Panc1 (cell line): ENCODE measurements around the gene SYNE1. TPM values are rescaled to one million over a fixed set of nuclear protein-coding genes. Genes with fewer than 3 reads are reported as not detected.

ENCODE experiments used
- ATAC-seq: fragments of 200-7000 bp; cut with Tn5 transposase; 2 replicates; pipeline ENCODE4 v1.9.1; 2020; ENCODE audit warnings: mild to moderate bottlenecking, moderate library complexity
- BruUV-seq: library from RNA; stranded (reverse); fragments of 400-500 nt; replicated peaks from 2 replicates; lab custom pipeline; 2021; lab: Mats Ljungman, UMichigan
- CTCF ChIA-PET: fragments of 300-600 bp; sonication (Branson Sonifier 250); formaldehyde crosslinking; loops from one replicate; lab custom pipeline; 2022; ENCODE audit warnings: antibody characterized with exemption; lab: Charles Lee
- POLR2A ChIA-PET: fragments of 300-600 bp; sonication (Branson Sonifier 250); formaldehyde crosslinking; loops from one replicate; lab custom pipeline; 2022; ENCODE audit warnings: antibody characterized with exemption; lab: Charles Lee
- DNase-seq: peaks from one replicate; pipeline ENCODE4 v3.0.0-alpha.2; 2010; ENCODE audit warnings: low read depth, low spot score
- H3K27ac ChIP-seq: 2 replicates; pipeline ENCODE4 v1.5.1; 2011; ENCODE audit warnings: mild to moderate bottlenecking, low read length, inconsistent platforms
- H3K27me3 ChIP-seq: fragments of 200-500 bp; sonication (Bioruptor generic); 2 replicates; pipeline ENCODE4 v1.6.0; 2014; ENCODE audit warnings: low read length, inconsistent platforms; ENCODE audit not compliant: control insufficient read depth, insufficient read depth
- H3K36me3 ChIP-seq: fragments of 200-500 bp; sonication (Bioruptor generic); 2 replicates; pipeline ENCODE4 v1.5.1; 2014; ENCODE audit warnings: inconsistent platforms, mild to moderate bottlenecking, low read length, moderate library complexity; ENCODE audit not compliant: control insufficient read depth, insufficient read depth
- H3K4me1 ChIP-seq: 2 replicates; pipeline ENCODE4 v1.5.1; 2011; ENCODE audit warnings: inconsistent platforms, mild to moderate bottlenecking, low read length, moderate library complexity; ENCODE audit not compliant: control insufficient read depth, insufficient read depth
- H3K4me3 ChIP-seq, 2 experiments: 2 replicates each; pipeline ENCODE4 v1.5.1; 2011 to 2012; ENCODE audit warnings: low read depth in 2 of 2, low read length in 2 of 2, mild to moderate bottlenecking in 2 of 2, inconsistent platforms in 1 of 2, moderate library complexity in 1 of 2
- H3K9me3 ChIP-seq: fragments of 200-500 bp; sonication (Bioruptor generic); 2 replicates; pipeline ENCODE4 v1.5.1; 2014; ENCODE audit warnings: low read depth, mild to moderate bottlenecking, inconsistent platforms, low read length, moderate library complexity; ENCODE audit not compliant: control insufficient read depth, insufficient read depth
- POLR2AphosphoS5 ChIP-seq: IDR thresholded peaks from 2 replicates; pipeline ENCODE4 v1.6.1; 2012; ENCODE audit warnings: mild to moderate bottlenecking, low read depth, low read length, moderate library complexity
- SIN3A ChIP-seq: IDR thresholded peaks from 2 replicates; pipeline ENCODE4 v1.6.1; 2012; ENCODE audit warnings: low read depth, mild to moderate bottlenecking, low read length, moderate library complexity, borderline replicate concordance; ENCODE audit not compliant: insufficient read depth
- TCF7L2 ChIP-seq: IDR thresholded peaks from 2 replicates; pipeline ENCODE4 v1.6.1; 2011; ENCODE audit warnings: mild to moderate bottlenecking, low read depth, low read length, inconsistent platforms
- in situ Hi-C: cut with HindIII; loops from 2 replicates; pipeline ENCODE4 v1.10.0; 2016; ENCODE audit warnings: low sequenced_read_pairs, low pct_unique_long_range_greater_than_20kb
- intact Hi-C: fragments of 100-400 bp; cut with micrococcal nuclease; formaldehyde crosslinking; loops from one replicate; pipeline ENCODE4 v1.10.0; 2022; ENCODE audit not compliant: unreplicated experiment
- total RNA-seq: library from RNA; stranded (reverse); gene quantifications from one replicate; pipeline ENCODE4 v1.2.1, GENCODE V29; 2021; ENCODE audit not compliant: unreplicated experiment
- TF ChIP-seq, protein P1 (sequence below), 2 experiments: IDR thresholded peaks; 2 replicates each; pipeline ENCODE4 v1.6.1; 2011 to 2012; ENCODE audit warnings: low read depth in 2 of 2, control low read depth in 1 of 2, low read length in 1 of 2, mild to moderate bottlenecking in 1 of 2, moderate library complexity in 1 of 2; ENCODE audit not compliant: insufficient read depth in 1 of 2
- TF ChIP-seq, protein P2 (sequence below): fragments of 450-650 bp; IDR thresholded peaks from 2 replicates; pipeline ENCODE4 v1.5.1; 2017; ENCODE audit warnings: mild to moderate bottlenecking

SYNE1 gene
- total RNA-seq, 1 experiment from 2014 or later, result 3.2 TPM

DNA sequence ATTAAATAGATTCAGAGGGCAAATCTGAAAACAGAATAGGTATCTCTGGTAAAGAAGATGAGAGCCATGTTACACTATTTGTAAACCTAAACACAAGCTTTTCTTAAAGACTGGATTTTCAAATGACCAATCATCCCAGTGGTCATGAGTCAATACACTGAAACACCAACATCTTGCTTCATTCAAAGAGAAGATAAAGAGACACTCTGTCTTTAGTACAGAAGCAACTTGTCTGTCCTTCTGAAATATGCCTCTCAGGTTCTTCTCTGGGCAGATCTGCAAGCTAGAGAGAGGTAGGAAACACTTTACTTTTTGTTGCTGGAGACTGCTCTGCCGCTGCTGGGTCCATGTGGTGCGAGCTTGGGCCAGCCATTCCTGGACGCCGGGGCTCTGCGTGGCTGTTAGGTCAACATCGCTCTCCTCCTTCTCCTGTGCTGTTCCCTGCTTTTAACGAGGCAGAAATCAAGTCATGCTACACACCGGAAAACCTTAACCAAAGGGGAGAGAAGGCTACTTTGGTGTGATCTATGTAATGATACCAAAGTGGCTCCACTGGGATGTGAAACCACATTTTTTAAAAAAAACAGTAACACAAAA, 368.2 kb downstream of the SYNE1 start:
- no peak for TF ChIP-seq POLR2AphosphoS5
- TF ChIP-seq, protein P1, sequence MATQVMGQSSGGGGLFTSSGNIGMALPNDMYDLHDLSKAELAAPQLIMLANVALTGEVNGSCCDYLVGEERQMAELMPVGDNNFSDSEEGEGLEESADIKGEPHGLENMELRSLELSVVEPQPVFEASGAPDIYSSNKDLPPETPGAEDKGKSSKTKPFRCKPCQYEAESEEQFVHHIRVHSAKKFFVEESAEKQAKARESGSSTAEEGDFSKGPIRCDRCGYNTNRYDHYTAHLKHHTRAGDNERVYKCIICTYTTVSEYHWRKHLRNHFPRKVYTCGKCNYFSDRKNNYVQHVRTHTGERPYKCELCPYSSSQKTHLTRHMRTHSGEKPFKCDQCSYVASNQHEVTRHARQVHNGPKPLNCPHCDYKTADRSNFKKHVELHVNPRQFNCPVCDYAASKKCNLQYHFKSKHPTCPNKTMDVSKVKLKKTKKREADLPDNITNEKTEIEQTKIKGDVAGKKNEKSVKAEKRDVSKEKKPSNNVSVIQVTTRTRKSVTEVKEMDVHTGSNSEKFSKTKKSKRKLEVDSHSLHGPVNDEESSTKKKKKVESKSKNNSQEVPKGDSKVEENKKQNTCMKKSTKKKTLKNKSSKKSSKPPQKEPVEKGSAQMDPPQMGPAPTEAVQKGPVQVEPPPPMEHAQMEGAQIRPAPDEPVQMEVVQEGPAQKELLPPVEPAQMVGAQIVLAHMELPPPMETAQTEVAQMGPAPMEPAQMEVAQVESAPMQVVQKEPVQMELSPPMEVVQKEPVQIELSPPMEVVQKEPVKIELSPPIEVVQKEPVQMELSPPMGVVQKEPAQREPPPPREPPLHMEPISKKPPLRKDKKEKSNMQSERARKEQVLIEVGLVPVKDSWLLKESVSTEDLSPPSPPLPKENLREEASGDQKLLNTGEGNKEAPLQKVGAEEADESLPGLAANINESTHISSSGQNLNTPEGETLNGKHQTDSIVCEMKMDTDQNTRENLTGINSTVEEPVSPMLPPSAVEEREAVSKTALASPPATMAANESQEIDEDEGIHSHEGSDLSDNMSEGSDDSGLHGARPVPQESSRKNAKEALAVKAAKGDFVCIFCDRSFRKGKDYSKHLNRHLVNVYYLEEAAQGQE (IDR thresholded peaks at IDR 0.05; ENCODE audit: insufficient read depth in 1 of 2, low read depth in 2 of 2, low read length in 1 of 2), result no peak
- TF ChIP-seq TCF7L2, result no peak
- TF ChIP-seq, protein P2, sequence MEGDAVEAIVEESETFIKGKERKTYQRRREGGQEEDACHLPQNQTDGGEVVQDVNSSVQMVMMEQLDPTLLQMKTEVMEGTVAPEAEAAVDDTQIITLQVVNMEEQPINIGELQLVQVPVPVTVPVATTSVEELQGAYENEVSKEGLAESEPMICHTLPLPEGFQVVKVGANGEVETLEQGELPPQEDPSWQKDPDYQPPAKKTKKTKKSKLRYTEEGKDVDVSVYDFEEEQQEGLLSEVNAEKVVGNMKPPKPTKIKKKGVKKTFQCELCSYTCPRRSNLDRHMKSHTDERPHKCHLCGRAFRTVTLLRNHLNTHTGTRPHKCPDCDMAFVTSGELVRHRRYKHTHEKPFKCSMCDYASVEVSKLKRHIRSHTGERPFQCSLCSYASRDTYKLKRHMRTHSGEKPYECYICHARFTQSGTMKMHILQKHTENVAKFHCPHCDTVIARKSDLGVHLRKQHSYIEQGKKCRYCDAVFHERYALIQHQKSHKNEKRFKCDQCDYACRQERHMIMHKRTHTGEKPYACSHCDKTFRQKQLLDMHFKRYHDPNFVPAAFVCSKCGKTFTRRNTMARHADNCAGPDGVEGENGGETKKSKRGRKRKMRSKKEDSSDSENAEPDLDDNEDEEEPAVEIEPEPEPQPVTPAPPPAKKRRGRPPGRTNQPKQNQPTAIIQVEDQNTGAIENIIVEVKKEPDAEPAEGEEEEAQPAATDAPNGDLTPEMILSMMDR, result no peak
- no peak for TF ChIP-seq SIN3A
- Histone ChIP-seq H3K4me1 (no peaks in the 10 kb centered on the region), H3K27ac (no peak overlapping the region), H3K36me3 (no peaks in the 10 kb centered on the region), H3K4me3 (no peak overlapping the region), H3K27me3 (no peaks in the 10 kb centered on the region; the same call in 1 of the 2 replicates), H3K9me3 (no peaks in the 10 kb centered on the region)
- intact Hi-C loops (loop anchor here (2.0 to 10.0 kb wide), 2 partner anchors 504 to 594 kb away; no protein-coding TSS in a partner anchor), in situ Hi-C loops (no loop called here)
- POLR2A ChIA-PET, result no interaction called here
- BruUV-seq, result no TSS peak
- CTCF ChIA-PET, result interaction anchor here (0.7 kb wide), 1 partner anchor 67 kb away, joined by 4 read pairs; no protein-coding TSS in a partner anchor
- ATAC-seq, result no peak
- DNase-seq, result no peak

DNA sequence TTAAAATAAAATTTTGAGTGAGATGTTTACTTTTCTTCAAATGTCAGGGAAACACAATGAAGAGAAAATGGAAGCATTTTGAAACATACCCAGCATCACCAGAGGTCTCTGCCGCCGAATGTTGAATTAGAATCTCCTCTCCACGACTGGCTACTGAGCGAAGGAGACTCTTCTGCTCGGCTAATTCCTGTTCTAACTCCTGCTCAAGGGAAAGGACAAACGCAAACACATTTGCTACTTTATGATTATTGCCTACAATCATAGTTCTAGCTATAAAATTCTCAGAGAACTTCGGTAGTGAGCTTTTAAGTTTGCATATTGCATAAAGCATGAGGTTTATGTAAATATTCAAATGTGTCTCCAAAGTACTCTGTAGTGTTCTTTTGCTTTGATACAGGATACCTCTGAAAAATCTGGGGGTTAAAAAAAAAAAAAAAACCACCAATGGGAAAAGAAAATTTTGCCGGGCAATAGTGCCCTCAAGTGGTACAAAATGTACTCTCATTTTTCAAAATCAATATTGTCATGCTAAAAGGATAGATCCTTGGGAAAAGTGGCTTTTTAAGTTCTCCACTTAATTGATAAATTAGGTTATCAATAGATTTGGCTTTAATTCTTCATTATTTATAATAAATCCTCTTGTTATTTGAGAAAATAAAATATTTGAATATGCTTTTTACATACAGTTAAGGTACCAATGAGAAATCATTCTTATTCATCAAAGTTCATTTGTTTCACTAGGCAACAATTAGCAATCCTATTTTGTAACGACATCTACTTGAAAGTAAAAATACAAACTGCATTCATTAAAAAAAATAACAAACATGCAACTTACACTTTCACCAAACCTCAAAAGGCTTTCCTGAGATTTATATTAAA, 369.0 kb downstream of the SYNE1 start:
- no peak for ATAC-seq
- TF ChIP-seq, protein P2, result peak; percentile 66
- TF ChIP-seq TCF7L2 (no peak), SIN3A (no peak)
- TF ChIP-seq, protein P1 (IDR thresholded peaks at IDR 0.05; ENCODE audit: insufficient read depth in 1 of 2, low read depth in 2 of 2, low read length in 1 of 2), result no peak

More for the DNA sequence above, 369.0 kb downstream of the SYNE1 start:
- no peak overlapping the region for H3K4me3 ChIP-seq
- in situ Hi-C loops, result no loop called here
- H3K36me3 ChIP-seq, result no peaks in the 10 kb centered on the region
- intact Hi-C loops, result loop anchor here (2.0 to 10.0 kb wide), 2 partner anchors 503 to 593 kb away; no protein-coding TSS in a partner anchor
- CTCF ChIA-PET, result interaction anchor here (0.5 to 1.1 kb wide), 5 partner anchors 9 to 503 kb away, joined by 3 to 8 read pairs (median 4); no protein-coding TSS in a partner anchor
- no peaks in the 10 kb centered on the region; the same call in 1 of the 2 replicates for H3K27me3 ChIP-seq
- POLR2A ChIA-PET, result no interaction called here
- no peaks in the 10 kb centered on the region for H3K9me3 ChIP-seq
- peak; percentile 4 for DNase-seq
- H3K4me1 ChIP-seq, result no peaks in the 10 kb centered on the region
- H3K27ac ChIP-seq, result no peak overlapping the region
- BruUV-seq, result no TSS peak
